CD4-positive, alpha-beta T cell treated with Interleukin-4 for 4 hours (primary cell): ENCODE measurements around the gene SCYL2.
"Not testable (repeated sequence)": the region's sequence is repeated elsewhere in the genome, so short reads cannot be mapped to it uniquely, and the experiment has no call there.

Source experiments
- DNase-seq: peaks from one replicate; pipeline ENCODE4 v3.0.0-alpha.2; 2020

The SCYL2 gene

DNA sequence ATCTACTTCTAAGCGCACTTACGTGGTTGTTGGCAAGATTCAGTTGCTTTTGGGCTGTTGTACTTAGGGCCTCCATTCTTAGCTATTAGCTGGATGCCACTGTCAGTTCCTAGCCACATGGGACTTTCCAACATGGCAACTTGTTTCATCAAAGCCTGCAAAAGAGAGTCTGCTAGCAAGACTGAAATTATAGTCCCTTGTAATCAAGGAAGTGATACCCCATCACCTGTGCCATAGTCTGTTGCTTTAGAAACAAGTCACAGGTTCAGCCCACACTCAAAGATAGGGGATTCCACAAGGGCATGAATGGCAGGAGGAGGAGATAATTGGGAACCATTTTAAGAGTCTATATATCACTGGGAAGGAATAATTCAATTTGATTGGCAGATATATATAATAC, 62.8 kb downstream of the SCYL2 start:
- DNase-seq: no peak

DNA sequence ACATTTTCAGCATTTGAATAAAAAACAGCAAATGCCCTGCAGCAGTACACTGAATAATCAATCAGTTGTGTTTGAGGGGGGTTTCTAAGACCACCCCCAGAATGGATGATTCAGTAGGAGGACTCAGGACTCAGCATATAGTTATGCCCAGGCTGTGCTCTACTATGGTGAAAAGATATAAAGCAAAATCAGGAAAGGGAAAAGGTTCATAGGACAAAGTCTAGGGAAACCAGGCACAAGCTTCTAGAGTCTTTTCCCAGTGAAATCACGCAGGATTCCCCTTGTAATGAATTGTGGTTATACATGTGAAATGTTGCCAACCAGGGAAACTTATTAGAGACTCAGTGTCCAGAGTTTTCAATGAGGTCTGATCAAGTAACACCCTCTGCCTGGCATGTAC, 64.9 kb downstream of the SCYL2 start:
- DNase-seq: no peak

DNA sequence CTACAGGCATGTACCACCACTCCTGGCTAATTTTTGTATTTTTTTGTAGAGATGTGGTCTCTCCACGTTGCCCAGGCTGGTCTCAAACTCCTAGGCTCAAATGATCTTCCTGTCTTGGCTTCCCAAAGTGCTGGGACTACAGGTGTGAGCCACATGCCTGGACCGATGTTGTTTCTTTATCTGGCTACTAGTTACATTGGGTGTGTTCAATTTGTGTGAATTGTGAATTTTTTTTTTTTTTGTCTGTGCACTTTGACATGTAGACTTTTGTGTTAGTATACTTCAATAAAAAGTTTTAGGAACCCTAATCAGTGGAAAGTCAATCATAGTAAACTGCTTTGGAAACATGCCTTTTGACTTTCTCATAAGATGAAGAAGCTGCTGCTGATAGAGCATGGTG, 65.9 kb downstream of the SCYL2 start:
- no peak for DNase-seq

- DNase-seq: no peak
Observed at GRCh38 chr12:100337299-100337698, 70.3 kb downstream of the SCYL2 start.

DNA sequence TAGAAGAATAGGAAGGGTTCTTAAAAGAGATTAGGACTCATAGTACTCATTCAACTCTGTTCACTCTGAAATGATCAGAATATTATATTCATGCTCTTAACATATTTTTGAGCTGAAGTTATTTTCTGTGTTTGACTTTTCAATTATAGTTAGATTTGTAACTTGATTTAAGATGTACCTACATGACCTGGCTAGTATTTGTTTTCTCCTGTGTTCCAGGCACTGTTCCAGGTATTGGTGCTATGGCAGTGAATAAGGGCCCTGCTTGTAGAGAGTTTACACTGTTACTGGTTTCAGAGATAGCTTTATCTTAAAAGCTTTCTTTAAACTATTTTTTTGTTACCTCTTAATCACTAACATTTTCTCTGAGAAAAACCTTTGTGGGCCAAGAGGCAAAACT, 70.8 kb downstream of the SCYL2 start:
- no peak for DNase-seq

DNA sequence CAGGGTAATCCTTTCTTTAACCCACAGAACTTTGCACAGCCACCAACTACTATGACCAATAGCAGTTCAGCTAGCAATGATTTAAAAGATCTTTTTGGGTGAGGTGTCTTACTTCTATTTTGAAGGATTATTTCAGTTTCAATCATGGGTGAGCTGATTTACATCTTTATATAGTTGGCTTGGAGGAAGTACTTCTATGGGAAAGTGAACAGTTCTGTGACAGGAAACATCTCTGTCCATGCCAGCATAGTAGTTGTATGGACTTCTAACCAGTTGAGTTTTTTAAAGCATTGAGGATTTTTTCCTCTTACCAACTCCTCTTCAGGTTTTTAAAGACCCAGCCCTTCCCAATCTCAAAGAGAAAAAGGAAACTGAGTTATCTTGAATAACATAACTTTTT, 72.1 kb downstream of the SCYL2 start:
- no peak for DNase-seq

DNA sequence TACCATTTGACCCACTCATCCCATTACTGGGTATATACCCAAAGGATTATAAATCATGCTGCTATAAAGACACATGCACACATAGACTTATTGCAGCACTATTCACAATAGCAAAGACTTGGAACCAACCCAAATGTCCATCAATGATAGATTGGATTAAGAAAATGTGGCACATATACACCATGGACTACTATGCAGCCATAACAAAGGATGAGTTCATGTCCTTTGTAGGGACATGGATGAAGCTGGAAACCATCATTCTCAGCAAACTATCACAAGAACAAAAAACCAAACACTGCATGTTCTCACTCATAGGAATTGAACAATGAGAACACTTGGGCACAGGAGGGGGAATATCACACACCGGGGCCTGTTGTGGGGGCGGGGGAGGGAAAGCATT, 75.9 kb downstream of the SCYL2 start:
- DNase-seq: not testable (repeated sequence)

GRCh38 chr12:100344351-100344750, 77.4 kb downstream of the SCYL2 start:
- DNase-seq: not testable (repeated sequence)

DNA sequence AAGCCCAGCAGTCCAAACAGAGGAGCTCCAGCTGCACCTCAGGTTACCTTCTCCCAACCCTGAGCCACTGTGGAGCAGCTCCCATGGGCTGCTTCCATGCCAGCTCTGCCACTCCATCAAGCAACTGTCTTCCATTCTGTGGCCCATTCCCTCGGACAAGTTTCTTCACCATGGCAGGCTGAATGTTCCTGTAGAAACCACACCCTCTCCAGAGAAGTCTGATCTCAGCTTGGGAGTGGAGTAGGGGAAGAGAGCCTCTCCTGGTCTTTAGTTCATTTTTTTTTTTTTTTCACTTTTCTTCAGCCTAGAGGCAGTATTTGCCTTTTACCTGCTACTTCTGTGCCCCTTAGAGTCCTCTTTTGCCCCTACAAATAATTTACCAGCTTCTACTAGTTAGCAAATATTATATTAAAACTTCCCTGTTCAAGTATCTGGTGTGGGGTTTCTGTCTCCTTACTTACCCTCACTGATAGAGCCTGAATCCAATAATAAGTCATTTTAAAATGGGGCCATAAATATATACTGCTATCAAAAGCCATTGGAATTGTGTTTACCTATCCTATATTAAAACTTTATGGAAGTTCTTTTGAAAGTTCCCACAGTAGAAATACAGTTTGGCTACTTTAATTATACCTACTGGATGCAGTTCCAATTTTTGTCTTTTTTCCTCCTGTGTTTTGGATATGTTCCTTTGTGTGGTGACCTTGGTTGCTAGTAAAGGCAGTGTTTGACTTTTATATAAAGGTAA, 78.2 kb downstream of the SCYL2 start:
- DNase-seq: no peak

DNA sequence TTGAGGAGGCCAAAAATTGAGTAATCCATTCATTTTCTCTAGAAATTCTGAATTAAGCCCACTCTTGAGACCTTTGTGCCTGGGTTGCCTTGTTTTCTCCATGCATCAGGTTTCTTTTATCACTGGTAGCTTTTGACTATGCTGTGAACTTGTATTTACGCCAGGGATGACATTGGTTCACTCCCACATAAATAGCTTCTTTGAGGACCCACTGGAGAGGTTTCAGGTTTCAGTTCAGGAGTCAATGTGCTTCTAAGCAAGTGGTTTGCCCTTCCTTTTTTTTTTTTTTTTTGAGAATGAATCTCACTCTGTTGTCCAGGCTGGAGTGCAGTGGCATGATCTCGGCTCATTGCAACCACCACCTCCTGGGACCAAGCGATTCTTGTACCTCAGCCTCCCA, 79.7 kb downstream of the SCYL2 start:
- DNase-seq: no peak

DNA sequence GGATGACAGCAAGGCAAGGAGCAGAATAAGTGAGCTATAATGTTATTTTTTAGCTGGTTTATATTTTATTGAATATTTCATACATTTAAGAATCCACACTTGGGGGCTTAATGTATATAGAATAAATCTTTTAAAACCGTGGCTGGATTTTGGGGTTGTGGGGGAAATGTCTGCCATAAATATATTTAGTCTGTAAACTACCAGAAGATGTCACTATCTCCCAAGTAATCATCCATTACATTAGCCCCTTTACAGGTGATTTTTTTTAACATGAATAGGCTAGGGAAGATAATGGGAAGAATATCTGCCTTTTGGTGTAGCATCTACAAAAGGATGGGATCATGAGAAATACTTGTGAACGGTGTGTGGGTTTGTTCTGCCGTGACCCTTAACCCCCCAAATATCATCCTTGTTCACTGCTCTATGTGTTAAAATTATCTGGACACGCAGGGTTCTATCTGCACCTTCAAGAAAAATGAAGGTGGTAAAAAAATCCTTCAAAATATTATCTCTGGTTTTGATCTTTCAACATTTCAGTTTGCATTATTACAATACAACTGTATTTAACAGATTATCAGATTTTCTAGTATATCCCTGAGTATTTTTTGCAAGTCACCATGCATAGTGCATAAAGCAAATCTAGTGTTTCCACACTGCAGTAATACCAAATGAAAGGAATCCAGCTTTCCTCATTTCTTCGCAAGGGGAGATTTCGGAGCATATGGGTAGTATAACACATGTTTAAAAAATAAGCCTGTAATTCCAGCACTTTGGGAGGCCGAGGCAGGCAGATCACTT, 81.9 kb downstream of the SCYL2 start:
- no peak for DNase-seq

GRCh38 chr12:100356644-100357223, 89.8 kb downstream of the SCYL2 start, which contains the start of gene SLC17A8:
Gene SLC17A8, plus strand, starts transcription at chr12:100357074. Its CDS starts 318 bp downstream, at chr12:100357392.
- DNase-seq: no peak

DNA sequence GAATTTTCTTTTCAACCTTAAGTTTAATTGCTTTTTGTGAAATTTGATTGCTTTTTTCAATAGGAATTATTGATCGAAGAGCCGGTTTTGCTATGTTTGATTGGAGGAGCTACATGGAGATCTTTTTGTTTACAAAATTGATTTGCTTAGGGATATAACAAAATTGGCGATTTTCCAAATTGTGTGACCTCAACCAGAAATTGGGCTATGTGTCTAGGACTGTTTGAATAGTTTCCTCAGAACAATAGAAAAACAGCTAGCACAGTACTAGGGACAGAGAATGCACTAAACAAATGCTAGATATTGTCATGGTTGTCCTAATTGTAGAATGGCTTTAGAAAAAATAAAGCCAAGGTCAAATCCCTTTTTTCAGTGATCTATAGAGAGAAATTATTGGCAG, 92.3 kb downstream of the SCYL2 start:
- DNase-seq: no peak

GRCh38 chr12:100359822-100360221, 92.8 kb downstream of the SCYL2 start:
- no peak for DNase-seq

GRCh38 chr12:100360450-100360849, 93.5 kb downstream of the SCYL2 start:
- DNase-seq: no peak

DNA sequence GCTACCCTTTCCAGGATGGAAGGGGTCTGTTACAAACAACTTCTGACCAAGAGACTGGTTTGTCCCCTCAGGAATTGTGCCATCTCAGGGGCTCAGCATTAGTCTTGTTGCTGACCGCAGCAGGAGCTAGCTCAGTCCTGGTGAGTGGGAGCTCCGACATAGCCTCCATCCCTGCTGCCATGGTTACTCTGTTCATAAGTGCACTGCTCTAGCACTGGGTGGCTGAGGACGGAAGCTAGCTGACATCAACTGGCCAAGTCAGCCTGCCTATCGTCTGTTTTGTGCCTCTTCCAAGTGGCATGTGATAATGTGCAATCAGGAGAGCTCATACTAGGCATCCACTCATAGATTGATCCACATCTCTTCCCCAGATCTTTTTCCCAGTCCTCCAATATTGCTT, 97.3 kb downstream of the SCYL2 start:
- DNase-seq: no peak

- no peak for DNase-seq
Observed at GRCh38 chr12:100365411-100365810, 98.4 kb downstream of the SCYL2 start.

DNA sequence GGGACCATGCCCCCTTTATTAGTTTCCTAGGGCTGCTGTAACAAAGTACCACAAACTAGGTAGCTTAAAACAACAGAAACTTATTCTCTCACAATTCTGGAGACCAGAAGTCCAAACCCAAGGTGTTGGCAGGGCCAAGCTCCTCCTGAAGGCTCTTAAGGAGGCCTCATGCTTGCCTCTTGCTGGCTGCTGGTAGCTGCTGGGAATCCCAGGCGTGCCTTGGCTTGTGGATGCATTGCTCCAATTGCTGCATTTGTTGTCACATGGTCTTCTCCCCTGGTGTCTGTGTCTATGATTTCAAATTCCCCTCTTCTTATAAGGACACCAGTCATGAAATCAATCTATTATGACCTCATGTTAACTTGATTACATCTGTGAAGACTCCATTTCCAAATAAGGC, 101.1 kb downstream of the SCYL2 start:
- DNase-seq: no peak

GRCh38 chr12:100371146-100371545, 104.2 kb downstream of the SCYL2 start:
- no peak for DNase-seq

DNA sequence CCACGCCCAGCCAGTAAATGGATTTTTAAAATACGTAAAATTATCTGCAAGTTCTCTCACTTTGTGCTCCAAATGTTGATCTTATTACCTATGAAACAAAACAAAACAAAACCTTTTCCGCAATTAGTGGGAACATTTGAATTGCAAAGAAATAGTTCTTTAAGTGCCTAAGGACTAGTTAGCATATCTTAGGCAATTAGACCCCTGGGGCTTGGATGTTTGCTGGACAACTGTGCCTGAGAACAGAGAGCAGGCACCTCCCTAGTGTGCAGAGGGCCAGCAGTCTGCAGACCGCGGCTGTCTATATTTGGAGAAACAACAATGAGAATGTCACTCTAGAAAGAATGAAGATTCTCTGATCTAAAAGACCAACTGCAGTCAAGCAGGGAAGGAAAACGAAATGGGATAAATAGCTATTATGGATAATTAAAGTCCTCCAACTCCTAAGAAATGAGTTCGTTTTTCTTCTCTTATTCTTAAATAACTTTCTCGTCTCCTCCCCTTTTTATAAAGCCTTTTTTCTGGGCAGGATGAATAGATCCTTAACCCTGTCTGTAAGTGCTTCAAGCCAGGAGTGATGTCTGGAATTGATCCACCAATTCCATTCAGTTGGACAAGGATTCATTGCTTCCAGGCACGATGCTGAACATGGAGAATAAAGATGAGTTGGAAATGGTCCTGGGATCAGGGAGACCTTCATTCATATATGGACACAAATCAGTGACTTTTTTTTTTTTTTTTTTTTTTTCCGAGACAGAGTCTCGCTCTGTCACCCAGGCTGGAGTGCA, 106.1 kb downstream of the SCYL2 start:
- DNase-seq: no peak

DNA sequence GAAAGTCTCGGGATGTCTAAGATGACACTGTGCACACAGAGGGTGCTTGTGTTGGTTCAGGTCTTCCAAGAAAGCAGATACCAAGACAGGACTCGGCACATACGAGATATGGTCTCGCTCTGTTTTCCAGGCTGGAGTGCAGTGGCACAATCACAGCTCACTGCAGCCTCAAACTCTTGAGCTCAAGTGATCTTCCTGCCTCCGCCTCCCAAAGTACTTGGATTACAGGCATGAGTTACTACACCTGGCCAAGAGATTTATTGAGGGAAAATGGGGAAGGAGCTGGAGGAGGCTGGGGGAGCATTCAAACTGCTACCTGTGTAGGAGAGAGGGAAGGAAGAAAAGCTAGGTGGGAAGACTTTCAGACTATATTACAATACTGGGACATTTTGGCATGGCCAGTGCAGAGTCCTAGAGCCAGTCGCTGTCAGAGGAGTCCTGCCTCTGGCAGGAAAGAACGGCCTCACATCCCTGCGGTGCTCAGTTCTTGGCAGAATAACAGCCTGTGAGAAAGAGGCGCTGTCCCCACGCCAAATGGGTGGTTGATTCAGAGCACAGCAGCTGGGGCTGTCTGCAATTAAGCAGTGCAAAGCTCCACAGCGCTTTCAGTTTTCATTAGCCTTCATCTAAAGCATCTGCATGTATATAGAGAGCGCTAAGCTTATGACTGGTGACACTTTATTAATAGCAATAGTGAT, 108.2 kb downstream of the SCYL2 start:
- no peak for DNase-seq

DNA sequence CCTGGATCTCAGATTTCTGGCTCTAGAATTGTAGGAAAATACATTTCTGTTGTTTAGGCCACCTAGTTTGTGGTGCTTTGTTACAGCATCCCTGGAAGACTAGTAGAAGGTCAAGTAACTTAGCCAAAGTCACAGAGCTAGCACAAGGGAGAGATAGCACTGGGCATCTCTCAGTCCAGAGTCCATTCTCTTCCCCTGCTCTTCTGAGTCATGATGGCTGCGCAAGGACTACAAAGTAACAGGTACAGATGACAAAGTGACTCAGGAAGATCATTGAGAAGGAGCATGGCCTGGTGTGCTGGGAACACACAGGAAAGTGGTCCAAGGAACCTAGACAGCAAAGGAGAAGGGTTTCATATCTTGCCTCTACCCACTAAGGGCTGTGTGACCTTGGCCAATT, 109.2 kb downstream of the SCYL2 start:
- no peak for DNase-seq

DNA sequence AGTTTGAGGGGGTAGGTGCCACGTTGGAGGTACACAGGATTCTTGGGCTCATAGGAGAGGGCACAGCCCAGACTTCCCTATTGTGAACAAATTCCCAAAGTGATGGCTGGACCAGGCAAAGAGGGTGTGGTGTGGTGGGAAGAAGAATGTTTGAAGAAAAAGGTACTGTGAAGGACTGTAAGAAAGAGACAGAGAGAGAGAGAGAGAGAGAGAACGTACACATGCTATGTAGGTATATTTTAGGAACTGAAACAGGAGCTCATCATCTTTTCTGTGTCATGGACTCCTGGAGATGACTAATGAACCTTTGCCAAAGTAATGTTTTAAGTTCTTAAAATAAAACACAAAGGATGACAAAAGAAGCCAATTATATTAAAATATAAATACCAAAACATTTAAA, 114.4 kb downstream of the SCYL2 start:
- DNase-seq: no peak
